ENCODE results near the gene SCAMP4.

- TF ChIP-seq CTCF (IDR thresholded peaks at IDR 0.05) (no peak), POLR2A (IDR thresholded peaks at IDR 0.05) (no peak)
These were observed 7.7 kb downstream of the SCAMP4 start for GRCh38 chr19:1912760-1913505.
